Measurements from ENCODE around the gene GNA14. TPM values are rescaled to one million over a fixed set of nuclear protein-coding genes. Genes with fewer than 3 reads are reported as not detected.

Gene GNA14
- total and polyA plus RNA-seq, 4 donors = 1.0 to 13.6 (median 4.1) TPM

GRCh38 chr9:77598524-77598923 is 49.6 kb downstream of the GNA14 start:
- ATAC-seq (ENCODE audit: low FRiP score) (no peak), DNase-seq (no peak)
- no peaks in the 10 kb centered on the region for H3K36me3 ChIP-seq (ENCODE audit: control insufficient read depth in 1 of 2, insufficient read depth in 2 of 2, low read length in 1 of 2)
- no peaks in the 10 kb centered on the region for H3K27me3 ChIP-seq (ENCODE audit: control insufficient read depth in 1 of 2, insufficient read depth in 2 of 2, low read length in 1 of 2)
- WGBS, 2 donors = 16 to 23% methylated on average over 3 of the region's 3 CpGs
- intact Hi-C loops (cut with DNase I) = no loop called here
- no peaks in the 10 kb centered on the region for H3K9me3 ChIP-seq (ENCODE audit: control insufficient read depth, low read length)
- H3K4me1 ChIP-seq (ENCODE audit: control insufficient read depth in 1 of 2, insufficient read depth in 2 of 2, low read length in 2 of 2) = no peaks in the 10 kb centered on the region
- no peak overlapping the region for H3K4me3 ChIP-seq (ENCODE audit: low read length in 2 of 2)
- no peak overlapping the region for H3K27ac ChIP-seq (ENCODE audit: low read depth in 1 of 2, low read length in 2 of 2)

DNA sequence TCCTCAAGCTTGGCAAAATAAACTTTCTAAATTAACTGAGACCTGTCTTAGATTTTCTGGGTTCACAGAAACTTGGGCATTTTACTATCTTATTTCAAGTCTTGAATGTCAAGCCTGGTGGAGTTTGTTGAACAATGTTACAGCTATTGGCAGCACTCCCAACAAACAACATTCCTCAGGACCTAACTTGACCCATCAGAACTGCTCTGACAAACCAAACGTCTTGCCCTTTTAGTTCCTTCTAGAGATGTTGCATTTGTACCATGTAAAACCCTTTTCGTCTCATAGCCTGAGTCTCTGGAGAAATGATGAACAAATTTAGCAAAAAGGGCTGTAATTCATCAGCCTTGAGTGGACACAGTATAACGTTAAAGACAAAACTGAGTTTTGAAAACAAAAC is 51.1 kb downstream of the GNA14 start:
- no peaks in the 10 kb centered on the region for H3K9me3 ChIP-seq (ENCODE audit: control insufficient read depth, low read length)
- no peaks in the 10 kb centered on the region for H3K27me3 ChIP-seq (ENCODE audit: control insufficient read depth in 1 of 2, insufficient read depth in 2 of 2, low read length in 1 of 2)
- intact Hi-C loops (cut with DNase I) = no loop called here
- H3K27ac ChIP-seq (ENCODE audit: low read depth in 1 of 2, low read length in 2 of 2) = no peak overlapping the region
- WGBS, 2 donors = 19 to 31% methylated on average over 3 of the region's 3 CpGs
- no peaks in the 10 kb centered on the region for H3K4me1 ChIP-seq (ENCODE audit: control insufficient read depth in 1 of 2, insufficient read depth in 2 of 2, low read length in 2 of 2)
- no peak for DNase-seq
- H3K4me3 ChIP-seq (ENCODE audit: low read length in 2 of 2) = no peak overlapping the region
- no peak for ATAC-seq (ENCODE audit: low FRiP score)
- no peaks in the 10 kb centered on the region for H3K36me3 ChIP-seq (ENCODE audit: control insufficient read depth in 1 of 2, insufficient read depth in 2 of 2, low read length in 1 of 2)

DNA sequence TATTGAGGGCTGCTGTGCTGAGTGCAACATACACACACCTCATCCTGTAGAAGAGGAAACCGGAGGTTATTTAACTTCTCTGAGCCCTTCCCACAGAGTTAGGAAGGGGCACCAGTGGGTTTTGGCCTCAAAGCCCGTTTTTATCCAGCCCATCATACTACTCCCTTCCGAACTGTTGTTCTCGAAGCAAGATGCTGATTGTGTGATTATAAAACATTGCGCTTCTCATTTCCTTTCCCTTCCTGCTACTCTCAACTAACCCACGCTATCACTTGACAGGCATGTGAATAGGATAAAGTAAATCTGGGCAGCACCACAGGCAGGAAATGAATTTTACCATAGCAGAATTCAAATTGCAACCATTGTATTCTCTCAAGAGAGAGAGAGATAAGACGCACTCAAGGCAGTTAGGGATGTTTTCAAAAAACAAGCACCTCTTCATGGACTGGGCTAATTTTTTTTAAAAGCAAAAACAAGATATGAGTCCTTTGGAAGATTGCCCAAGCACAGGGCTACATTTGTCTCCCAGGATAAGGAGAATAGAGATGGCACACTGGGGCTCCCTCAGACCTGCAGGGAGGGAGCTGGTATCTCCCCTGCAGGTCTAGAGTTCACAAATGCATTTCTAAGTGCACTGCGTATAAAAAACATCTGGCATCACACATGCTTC is 52.6 kb downstream of the GNA14 start:
- no peak for ATAC-seq (ENCODE audit: low FRiP score)
- intact Hi-C loops (cut with DNase I) = no loop called here
- no peaks in the 10 kb centered on the region for H3K27me3 ChIP-seq (ENCODE audit: control insufficient read depth in 1 of 2, insufficient read depth in 2 of 2, low read length in 1 of 2)
- H3K9me3 ChIP-seq (ENCODE audit: control insufficient read depth, low read length) = no peaks in the 10 kb centered on the region
- 58 to 59% methylated on average over 8 of the region's 8 CpGs for WGBS, 2 donors
- H3K4me3 ChIP-seq (ENCODE audit: low read length in 2 of 2) = no peak overlapping the region
- no peaks in the 10 kb centered on the region for H3K36me3 ChIP-seq (ENCODE audit: control insufficient read depth in 1 of 2, insufficient read depth in 2 of 2, low read length in 1 of 2)
- no peaks in the 10 kb centered on the region for H3K4me1 ChIP-seq (ENCODE audit: control insufficient read depth in 1 of 2, insufficient read depth in 2 of 2, low read length in 2 of 2)
- no peak for DNase-seq
- no peak overlapping the region for H3K27ac ChIP-seq (ENCODE audit: low read depth in 1 of 2, low read length in 2 of 2)

DNA sequence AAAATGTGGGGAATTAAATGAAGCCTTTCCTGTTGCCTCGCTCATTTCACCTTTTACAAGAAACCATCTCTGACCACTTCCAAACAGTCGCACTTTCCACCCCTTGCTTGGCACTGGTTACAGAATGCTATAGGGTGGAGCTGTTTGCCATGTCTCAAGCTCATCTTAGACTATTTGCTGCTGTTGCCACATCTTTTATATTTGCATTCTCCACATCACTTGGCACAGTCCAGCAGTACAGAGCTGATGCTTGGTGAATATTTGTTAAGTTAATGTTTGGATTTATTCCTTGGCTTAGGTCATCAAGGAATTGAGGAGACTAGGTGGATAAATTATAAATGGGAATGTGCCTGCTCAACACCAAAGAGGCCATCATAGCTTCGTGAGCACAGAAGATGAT is 53.2 kb downstream of the GNA14 start:
- Histone ChIP-seq H3K27ac (ENCODE audit: low read depth in 1 of 2, low read length in 2 of 2) (no peak overlapping the region), H3K4me3 (ENCODE audit: low read length in 2 of 2) (no peak overlapping the region), H3K36me3 (ENCODE audit: control insufficient read depth in 1 of 2, insufficient read depth in 2 of 2, low read length in 1 of 2) (no peaks in the 10 kb centered on the region), H3K27me3 (ENCODE audit: control insufficient read depth in 1 of 2, insufficient read depth in 2 of 2, low read length in 1 of 2) (no peaks in the 10 kb centered on the region), H3K4me1 (ENCODE audit: control insufficient read depth in 1 of 2, insufficient read depth in 2 of 2, low read length in 2 of 2) (no peaks in the 10 kb centered on the region), H3K9me3 (ENCODE audit: control insufficient read depth, low read length) (no peaks in the 10 kb centered on the region)
- intact Hi-C loops (cut with DNase I) = no loop called here
- WGBS, 2 donors = 92 to 98% methylated on average over 3 of the region's 3 CpGs
- no peak for ATAC-seq (ENCODE audit: low FRiP score)
- no peak for DNase-seq

- Histone ChIP-seq H3K27ac (ENCODE audit: low read depth in 1 of 2, low read length in 2 of 2) (no peak overlapping the region), H3K9me3 (ENCODE audit: control insufficient read depth, low read length) (no peaks in the 10 kb centered on the region), H3K27me3 (ENCODE audit: control insufficient read depth in 1 of 2, insufficient read depth in 2 of 2, low read length in 1 of 2) (no peaks in the 10 kb centered on the region), H3K36me3 (ENCODE audit: control insufficient read depth in 1 of 2, insufficient read depth in 2 of 2, low read length in 1 of 2) (no peaks in the 10 kb centered on the region), H3K4me1 (ENCODE audit: control insufficient read depth in 1 of 2, insufficient read depth in 2 of 2, low read length in 2 of 2) (no peaks in the 10 kb centered on the region), H3K4me3 (ENCODE audit: low read length in 2 of 2) (no peak overlapping the region)
- ATAC-seq (ENCODE audit: low FRiP score) = no peak
- WGBS, 2 donors = 85 to 87% methylated on average over 4 of the region's 4 CpGs
- intact Hi-C loops (cut with DNase I) = no loop called here
- no peak for DNase-seq
Measured at GRCh38 chr9:77593528-77593927, 54.6 kb downstream of the GNA14 start.

GRCh38 chr9:77592476-77592875 is 55.6 kb downstream of the GNA14 start:
- WGBS, 2 donors = 77 to 79% methylated on average over 2 of the region's 2 CpGs
- H3K9me3 ChIP-seq (ENCODE audit: control insufficient read depth, low read length) = no peaks in the 10 kb centered on the region
- H3K27ac ChIP-seq (ENCODE audit: low read depth in 1 of 2, low read length in 2 of 2) = no peak overlapping the region
- H3K4me1 ChIP-seq (ENCODE audit: control insufficient read depth in 1 of 2, insufficient read depth in 2 of 2, low read length in 2 of 2) = no peaks in the 10 kb centered on the region
- intact Hi-C loops (cut with DNase I) = no loop called here
- ATAC-seq (ENCODE audit: low FRiP score) (no peak), DNase-seq (no peak)
- no peaks in the 10 kb centered on the region for H3K36me3 ChIP-seq (ENCODE audit: control insufficient read depth in 1 of 2, insufficient read depth in 2 of 2, low read length in 1 of 2)
- no peak overlapping the region for H3K4me3 ChIP-seq (ENCODE audit: low read length in 2 of 2)
- no peaks in the 10 kb centered on the region for H3K27me3 ChIP-seq (ENCODE audit: control insufficient read depth in 1 of 2, insufficient read depth in 2 of 2, low read length in 1 of 2)

- 70 to 84% methylated on average over 6 of the region's 6 CpGs for WGBS, 2 donors
- H3K27me3 ChIP-seq (ENCODE audit: control insufficient read depth in 1 of 2, insufficient read depth in 2 of 2, low read length in 1 of 2) = peaks cover 0 to 2% of the 10 kb centered on the region in 2 donors
- H3K4me1 ChIP-seq (ENCODE audit: control insufficient read depth in 1 of 2, insufficient read depth in 2 of 2, low read length in 2 of 2) = no peaks in the 10 kb centered on the region
- no peak overlapping the region for H3K27ac ChIP-seq (ENCODE audit: low read depth in 1 of 2, low read length in 2 of 2)
- intact Hi-C loops (cut with DNase I) = no loop called here
- DNase-seq = no peak
- no peaks in the 10 kb centered on the region for H3K36me3 ChIP-seq (ENCODE audit: control insufficient read depth in 1 of 2, insufficient read depth in 2 of 2, low read length in 1 of 2)
- no peak overlapping the region for H3K4me3 ChIP-seq (ENCODE audit: low read length in 2 of 2)
- no peak for ATAC-seq (ENCODE audit: low FRiP score)
- H3K9me3 ChIP-seq (ENCODE audit: control insufficient read depth, low read length) = no peaks in the 10 kb centered on the region
Measured at GRCh38 chr9:77589046-77589795, 58.9 kb downstream of the GNA14 start.

- Histone ChIP-seq H3K4me1 (ENCODE audit: control insufficient read depth in 1 of 2, insufficient read depth in 2 of 2, low read length in 2 of 2) (no peaks in the 10 kb centered on the region), H3K36me3 (ENCODE audit: control insufficient read depth in 1 of 2, insufficient read depth in 2 of 2, low read length in 1 of 2) (no peaks in the 10 kb centered on the region), H3K4me3 (ENCODE audit: low read length in 2 of 2) (no peak overlapping the region), H3K9me3 (ENCODE audit: control insufficient read depth, low read length) (no peaks in the 10 kb centered on the region), H3K27me3 (ENCODE audit: control insufficient read depth in 1 of 2, insufficient read depth in 2 of 2, low read length in 1 of 2) (peaks cover 0 to 2% of the 10 kb centered on the region in 2 donors), H3K27ac (ENCODE audit: low read depth in 1 of 2, low read length in 2 of 2) (no peak overlapping the region)
- ATAC-seq (ENCODE audit: low FRiP score) = no peak
- DNase-seq = no peak
- WGBS, 2 donors = 66 to 72% methylated on average over 2 of the region's 2 CpGs
- intact Hi-C loops (cut with DNase I) = no loop called here
Measured at GRCh38 chr9:77588271-77588937, 59.7 kb downstream of the GNA14 start.
